Ascending aorta (tissue), 2 donors: ENCODE results near the gene DTX4. TPM values are rescaled to one million over a fixed set of nuclear protein-coding genes. Genes with fewer than 3 reads are reported as not detected.

Source experiments
- DNase-seq, 2 donors: peaks; one replicate each; pipeline ENCODE4 v3.0.0-alpha.2; 2019; ENCODE audit warnings: low spot score in 2 of 2
- H3K27ac ChIP-seq, 2 donors: fragments of 200-600 bp; sonication (generic); one replicate each; pipeline ENCODE4 v1.5.1; 2016 to 2017; ENCODE audit warnings: mild to moderate bottlenecking in 1 of 2
- H3K27me3 ChIP-seq: fragments of 200-600 bp; sonication (generic); one replicate; pipeline ENCODE4 v1.5.1; 2017
- H3K36me3 ChIP-seq, 2 donors: fragments of 200-600 bp; sonication (generic); one replicate each; pipeline ENCODE4 v1.5.1; 2016
- H3K4me1 ChIP-seq, 2 donors: fragments of 200-600 bp; sonication (generic); one replicate each; pipeline ENCODE4 v1.5.1; 2016 to 2017; ENCODE audit warnings: mild to moderate bottlenecking in 1 of 2
- H3K4me3 ChIP-seq, 2 donors: fragments of 200-600 bp; sonication (generic); one replicate each; pipeline ENCODE4 v1.5.1; 2016 to 2017; ENCODE audit warnings: mild to moderate bottlenecking in 1 of 2
- H3K9me3 ChIP-seq, 2 donors: fragments of 200-600 bp; sonication (generic); one replicate each; pipeline ENCODE4 v1.5.1; 2016
- intact Hi-C: fragments of 100-400 bp; cut with DNase I; formaldehyde crosslinking; loops from one replicate; pipeline ENCODE4 v1.15.1; 2023
- total RNA-seq: library from RNA; depleted of rRNA; stranded (reverse); fragments of >200 nt; gene quantifications from one replicate; pipeline ENCODE4 v1.1.0, GENCODE V29; 2016
- TF ChIP-seq, protein P1 (sequence below), 3 experiments: fragments of 200-600 bp in 2 of 3; fragments of 450-650 bp in 1 of 3; sonication (generic) in 2 of 3; IDR thresholded peaks; one replicate each; pipeline ENCODE4 v1.5.1; 2016 to 2019; ENCODE audit warnings: antibody characterized with exemption in 3 of 3, mild to moderate bottlenecking in 1 of 3, moderate library complexity in 1 of 3

Gene DTX4
- total RNA-seq, 1 donor from 2014 or later: 9.6 TPM

DNA sequence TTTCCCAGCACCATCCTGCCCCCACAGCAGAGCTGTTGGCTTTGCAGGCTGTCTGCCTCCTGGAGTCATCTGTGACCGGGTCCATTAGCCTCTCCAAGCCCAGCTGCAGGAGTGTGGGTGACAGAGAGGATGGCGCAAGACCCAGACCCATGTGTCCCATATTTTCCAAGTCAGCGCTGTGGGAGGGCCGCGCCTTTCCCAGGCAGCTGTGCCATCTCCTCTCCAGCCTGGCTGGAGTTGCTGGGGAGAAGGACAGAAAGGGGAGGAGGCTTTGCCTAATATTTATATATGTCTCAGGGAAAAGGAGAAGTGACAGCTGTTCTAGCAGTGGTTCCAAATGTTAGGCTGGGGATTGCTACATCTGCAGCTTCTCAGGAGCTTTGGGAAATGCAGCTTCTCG is 15.7 kb downstream of the DTX4 start:
- no peaks in the 10 kb centered on the region for H3K9me3 ChIP-seq
- H3K27me3 ChIP-seq: no peaks in the 10 kb centered on the region
- intact Hi-C loops: no loop called here
- no peak for DNase-seq
- TF ChIP-seq, protein P1, sequence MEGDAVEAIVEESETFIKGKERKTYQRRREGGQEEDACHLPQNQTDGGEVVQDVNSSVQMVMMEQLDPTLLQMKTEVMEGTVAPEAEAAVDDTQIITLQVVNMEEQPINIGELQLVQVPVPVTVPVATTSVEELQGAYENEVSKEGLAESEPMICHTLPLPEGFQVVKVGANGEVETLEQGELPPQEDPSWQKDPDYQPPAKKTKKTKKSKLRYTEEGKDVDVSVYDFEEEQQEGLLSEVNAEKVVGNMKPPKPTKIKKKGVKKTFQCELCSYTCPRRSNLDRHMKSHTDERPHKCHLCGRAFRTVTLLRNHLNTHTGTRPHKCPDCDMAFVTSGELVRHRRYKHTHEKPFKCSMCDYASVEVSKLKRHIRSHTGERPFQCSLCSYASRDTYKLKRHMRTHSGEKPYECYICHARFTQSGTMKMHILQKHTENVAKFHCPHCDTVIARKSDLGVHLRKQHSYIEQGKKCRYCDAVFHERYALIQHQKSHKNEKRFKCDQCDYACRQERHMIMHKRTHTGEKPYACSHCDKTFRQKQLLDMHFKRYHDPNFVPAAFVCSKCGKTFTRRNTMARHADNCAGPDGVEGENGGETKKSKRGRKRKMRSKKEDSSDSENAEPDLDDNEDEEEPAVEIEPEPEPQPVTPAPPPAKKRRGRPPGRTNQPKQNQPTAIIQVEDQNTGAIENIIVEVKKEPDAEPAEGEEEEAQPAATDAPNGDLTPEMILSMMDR (IDR thresholded peaks at IDR 0.05): no peak
- no peak overlapping the region for H3K27ac ChIP-seq
- H3K36me3 ChIP-seq: peaks cover 0 to 12% of the 10 kb centered on the region in 2 donors
- no peak overlapping the region for H3K4me3 ChIP-seq
- no peaks in the 10 kb centered on the region for H3K4me1 ChIP-seq

DNA sequence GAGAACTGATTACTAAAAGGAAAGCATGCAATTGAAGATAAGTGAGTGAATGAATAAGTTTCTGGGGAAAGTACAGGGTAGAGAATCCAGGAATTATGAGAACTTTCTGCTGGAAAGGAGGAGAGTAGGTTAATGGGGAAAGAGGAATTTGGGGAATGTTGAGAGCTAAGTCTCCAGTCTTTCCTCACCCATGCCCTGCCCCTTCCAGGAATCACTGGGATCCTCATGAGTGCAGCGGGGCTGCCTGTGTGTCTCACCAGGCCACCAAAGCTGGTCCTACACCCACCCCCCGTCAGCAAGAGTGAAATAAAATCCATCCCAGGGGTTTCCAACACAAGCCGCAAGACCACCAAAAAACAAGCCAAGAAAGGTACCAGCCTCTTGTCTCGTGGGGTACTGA is 17.0 kb downstream of the DTX4 start:
- peaks cover 0 to 19% of the 10 kb centered on the region in 2 donors for H3K36me3 ChIP-seq
- no peaks in the 10 kb centered on the region for H3K27me3 ChIP-seq
- no peak overlapping the region for H3K27ac ChIP-seq
- intact Hi-C loops: no loop called here
- TF ChIP-seq, protein P1 (IDR thresholded peaks at IDR 0.05): no peak
- no peak overlapping the region for H3K4me3 ChIP-seq
- no peaks in the 10 kb centered on the region for H3K4me1 ChIP-seq
- DNase-seq: no peak
- no peaks in the 10 kb centered on the region for H3K9me3 ChIP-seq

GRCh38 chr11:59189986-59190385 is 18.1 kb downstream of the DTX4 start:
- intact Hi-C loops: no loop called here
- no peak for DNase-seq
- no peaks in the 10 kb centered on the region for H3K9me3 ChIP-seq
- no peak overlapping the region for H3K27ac ChIP-seq
- no peaks in the 10 kb centered on the region for H3K4me1 ChIP-seq
- H3K36me3 ChIP-seq: peaks cover 0 to 19% of the 10 kb centered on the region in 2 donors
- TF ChIP-seq, protein P1 (IDR thresholded peaks at IDR 0.05): no peak
- no peak overlapping the region for H3K4me3 ChIP-seq
- no peaks in the 10 kb centered on the region for H3K27me3 ChIP-seq

- H3K27ac ChIP-seq: no peak overlapping the region
- intact Hi-C loops: no loop called here
- no peaks in the 10 kb centered on the region for H3K27me3 ChIP-seq
- TF ChIP-seq, protein P1 (IDR thresholded peaks at IDR 0.05): no peak
- DNase-seq: no peak
- H3K4me1 ChIP-seq: no peaks in the 10 kb centered on the region
- H3K36me3 ChIP-seq: peaks cover 0 to 19% of the 10 kb centered on the region in 2 donors
- no peaks in the 10 kb centered on the region for H3K9me3 ChIP-seq
- no peak overlapping the region for H3K4me3 ChIP-seq
These were observed 19.2 kb downstream of the DTX4 start for GRCh38 chr11:59191095-59191494.

DNA sequence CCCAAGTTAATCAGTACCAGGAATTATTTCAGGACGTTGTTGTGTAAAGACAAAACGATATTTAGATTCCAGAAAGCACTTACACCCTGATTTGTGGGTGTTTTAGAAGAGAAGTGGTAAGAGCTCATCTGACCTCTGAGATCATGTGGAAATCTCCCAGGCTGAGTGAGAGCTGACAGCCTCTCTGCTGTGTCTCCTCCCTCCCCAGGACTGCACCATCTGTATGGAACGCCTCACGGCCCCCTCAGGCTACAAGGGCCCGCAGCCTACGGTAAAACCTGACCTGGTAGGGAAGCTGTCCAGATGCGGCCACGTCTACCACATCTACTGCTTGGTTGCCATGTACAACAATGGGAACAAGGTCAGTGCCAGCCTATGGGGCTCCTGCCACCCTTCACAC is 20.0 kb downstream of the DTX4 start:
- no peak for DNase-seq
- Histone ChIP-seq H3K4me1 (no peaks in the 10 kb centered on the region), H3K36me3 (peaks cover 0 to 19% of the 10 kb centered on the region in 2 donors), H3K4me3 (no peak overlapping the region), H3K27ac (no peak overlapping the region), H3K9me3 (no peaks in the 10 kb centered on the region), H3K27me3 (no peaks in the 10 kb centered on the region)
- intact Hi-C loops: no loop called here
- TF ChIP-seq, protein P1 (IDR thresholded peaks at IDR 0.05): no peak

DNA sequence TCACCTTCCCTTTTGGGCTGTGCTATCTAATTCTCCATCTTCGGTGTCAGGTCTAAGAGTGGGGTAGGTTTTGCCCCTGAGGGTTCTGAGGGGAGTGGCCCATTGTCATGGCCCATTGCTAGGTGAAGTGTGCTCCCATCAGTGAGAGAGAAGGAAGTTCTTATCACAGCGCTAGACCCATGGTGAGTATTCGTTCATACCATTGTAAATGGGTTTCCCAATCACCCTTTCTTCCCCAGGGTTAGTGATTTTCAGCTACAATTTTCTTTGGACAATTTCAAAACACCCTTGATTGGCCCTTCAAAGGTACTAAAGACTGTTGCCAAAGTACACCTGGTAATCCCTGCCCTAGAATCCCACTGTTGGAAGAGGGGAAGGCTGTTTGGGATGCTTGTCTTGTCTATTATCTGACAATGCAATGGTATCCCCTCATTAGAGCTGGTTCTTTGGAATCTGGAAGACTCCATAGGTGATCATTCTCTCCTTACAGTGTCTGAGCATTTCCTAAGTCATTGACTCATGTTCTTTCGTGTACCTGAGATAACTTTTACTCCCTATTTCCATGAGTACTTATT is 20.6 kb downstream of the DTX4 start:
- Histone ChIP-seq H3K4me3 (no peak overlapping the region), H3K4me1 (no peaks in the 10 kb centered on the region), H3K36me3 (peaks cover 0 to 19% of the 10 kb centered on the region in 2 donors), H3K27me3 (no peaks in the 10 kb centered on the region), H3K27ac (no peak overlapping the region), H3K9me3 (no peaks in the 10 kb centered on the region)
- DNase-seq: no peak
- TF ChIP-seq, protein P1 (IDR thresholded peaks at IDR 0.05): no peak
- intact Hi-C loops: no loop called here
